Mesothelial cell of epicardium (in vitro differentiated cells): ENCODE data around the gene MPHOSPH10. TPM values are rescaled to one million over a fixed set of nuclear protein-coding genes. Genes with fewer than 3 reads are reported as not detected.

Source experiments
- DNase-seq, 2 experiments: peaks; one replicate each; pipeline ENCODE4 v3.0.0; 2021; ENCODE audit warnings: low spot score in 2 of 2; ENCODE audit not compliant: unreplicated experiment in 2 of 2
- H3K27ac Mint-ChIP-seq: 2 replicates; pipeline ENCODE4 v1.8.0; 2021; ENCODE audit warnings: mixed read lengths
- H3K27me3 Mint-ChIP-seq: 2 replicates; pipeline ENCODE4 v1.8.0; 2021; ENCODE audit warnings: low read depth, mixed read lengths
- H3K36me3 Mint-ChIP-seq: 2 replicates; pipeline ENCODE4 v1.8.0; 2021; ENCODE audit warnings: mixed read lengths
- H3K4me1 Mint-ChIP-seq: 2 replicates; pipeline ENCODE4 v1.8.0; 2021; ENCODE audit warnings: mixed read lengths
- H3K4me3 Mint-ChIP-seq: 2 replicates; pipeline ENCODE4 v1.8.0; 2021; ENCODE audit warnings: mild to moderate bottlenecking, moderate library complexity, mixed read lengths
- H3K9me3 Mint-ChIP-seq: 2 replicates; pipeline ENCODE4 v1.8.0; 2021; ENCODE audit warnings: mixed read lengths
- total RNA-seq: library from RNA; stranded (reverse); gene quantifications from 3 replicates; pipeline ENCODE4 v1.2.1, GENCODE V29; 2021
- TF ChIP-seq, protein P1 (sequence below): fragments of 200-600 bp; sonication (generic); IDR thresholded peaks from one replicate; pipeline ENCODE4 v1.5.0; 2021; ENCODE audit warnings: antibody characterized with exemption; ENCODE audit not compliant: unreplicated experiment

The MPHOSPH10 gene
- total RNA-seq, 1 donor from 2014 or later = 35.1 TPM

DNA sequence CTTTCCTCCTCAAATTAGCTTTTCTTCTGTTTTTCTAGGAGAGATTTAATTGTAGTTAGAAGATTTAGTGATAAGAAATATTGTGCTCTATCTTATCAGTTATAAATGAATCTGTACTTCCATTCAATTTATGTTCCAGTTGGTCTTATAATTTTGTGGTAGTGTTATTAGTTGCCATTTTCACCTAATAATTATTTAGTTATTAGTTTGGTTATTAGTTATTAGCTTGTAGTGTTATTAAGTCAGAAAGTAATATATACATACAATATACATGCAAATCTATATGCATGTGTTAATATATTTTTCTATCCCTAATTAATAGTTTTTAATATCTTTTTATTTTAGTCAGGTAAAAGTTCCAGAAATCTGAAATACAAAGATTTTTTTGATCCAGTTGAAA lies 3.2 kb downstream of the MPHOSPH10 start:
- Mint-ChIP-seq H3K27me3 (no peaks in the 10 kb centered on the region), H3K9me3 (no peaks in the 10 kb centered on the region), H3K27ac (no peak overlapping the region), H3K4me3 (no peak overlapping the region), H3K36me3 (peaks cover 11% of the 10 kb centered on the region), H3K4me1 (no peaks in the 10 kb centered on the region)
- TF ChIP-seq, protein P1, sequence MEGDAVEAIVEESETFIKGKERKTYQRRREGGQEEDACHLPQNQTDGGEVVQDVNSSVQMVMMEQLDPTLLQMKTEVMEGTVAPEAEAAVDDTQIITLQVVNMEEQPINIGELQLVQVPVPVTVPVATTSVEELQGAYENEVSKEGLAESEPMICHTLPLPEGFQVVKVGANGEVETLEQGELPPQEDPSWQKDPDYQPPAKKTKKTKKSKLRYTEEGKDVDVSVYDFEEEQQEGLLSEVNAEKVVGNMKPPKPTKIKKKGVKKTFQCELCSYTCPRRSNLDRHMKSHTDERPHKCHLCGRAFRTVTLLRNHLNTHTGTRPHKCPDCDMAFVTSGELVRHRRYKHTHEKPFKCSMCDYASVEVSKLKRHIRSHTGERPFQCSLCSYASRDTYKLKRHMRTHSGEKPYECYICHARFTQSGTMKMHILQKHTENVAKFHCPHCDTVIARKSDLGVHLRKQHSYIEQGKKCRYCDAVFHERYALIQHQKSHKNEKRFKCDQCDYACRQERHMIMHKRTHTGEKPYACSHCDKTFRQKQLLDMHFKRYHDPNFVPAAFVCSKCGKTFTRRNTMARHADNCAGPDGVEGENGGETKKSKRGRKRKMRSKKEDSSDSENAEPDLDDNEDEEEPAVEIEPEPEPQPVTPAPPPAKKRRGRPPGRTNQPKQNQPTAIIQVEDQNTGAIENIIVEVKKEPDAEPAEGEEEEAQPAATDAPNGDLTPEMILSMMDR = no peak
- no peak for DNase-seq

DNA sequence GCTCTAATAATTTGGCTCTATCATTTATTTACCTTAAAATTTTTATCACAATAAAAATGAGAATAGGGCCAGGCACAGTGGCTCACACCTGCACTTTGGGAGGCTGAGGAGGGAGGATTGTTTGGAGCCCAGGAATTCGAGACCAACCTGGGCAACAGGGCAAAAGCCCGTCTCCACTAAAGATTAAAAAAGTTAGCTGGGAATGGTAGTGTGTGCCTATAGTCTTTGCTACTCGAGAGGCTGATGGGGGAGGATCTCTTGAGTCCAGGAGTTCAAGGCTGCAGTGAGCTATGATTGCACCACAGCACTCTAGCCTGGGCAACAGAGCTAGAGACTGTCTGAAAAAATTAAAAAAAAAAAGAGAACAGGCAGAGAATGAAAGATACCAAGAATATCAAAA lies 5.7 kb downstream of the MPHOSPH10 start:
- Mint-ChIP-seq H3K27me3 (no peaks in the 10 kb centered on the region), H3K27ac (no peak overlapping the region), H3K36me3 (peaks cover 20% of the 10 kb centered on the region), H3K9me3 (no peaks in the 10 kb centered on the region), H3K4me1 (no peaks in the 10 kb centered on the region), H3K4me3 (no peak overlapping the region)
- DNase-seq = no peak
- TF ChIP-seq, protein P1 = no peak

DNA sequence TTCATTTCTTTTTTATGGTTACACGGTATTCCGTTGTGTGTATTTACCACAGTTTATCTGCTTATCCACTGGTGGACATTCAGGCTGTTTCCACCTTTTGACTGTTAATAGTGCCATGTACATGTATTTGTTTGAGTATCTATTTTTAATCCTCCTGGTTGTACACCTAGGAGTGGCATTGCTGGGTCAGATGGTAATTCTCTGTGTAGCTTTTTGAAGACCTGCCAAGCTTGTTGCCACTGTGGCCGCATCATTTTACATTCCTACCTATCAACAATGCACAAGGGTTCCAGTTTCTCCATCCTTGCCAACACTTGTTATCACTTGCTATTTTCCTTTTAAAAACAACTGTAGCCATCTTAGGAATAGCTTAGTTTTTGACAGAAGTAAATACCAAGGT lies 13.3 kb downstream of the MPHOSPH10 start:
- DNase-seq = no peak
- Mint-ChIP-seq H3K27ac (no peak overlapping the region), H3K4me1 (no peaks in the 10 kb centered on the region), H3K36me3 (peaks cover 48% of the 10 kb centered on the region), H3K9me3 (no peaks in the 10 kb centered on the region), H3K27me3 (no peaks in the 10 kb centered on the region), H3K4me3 (no peak overlapping the region)
- TF ChIP-seq, protein P1 = no peak

DNA sequence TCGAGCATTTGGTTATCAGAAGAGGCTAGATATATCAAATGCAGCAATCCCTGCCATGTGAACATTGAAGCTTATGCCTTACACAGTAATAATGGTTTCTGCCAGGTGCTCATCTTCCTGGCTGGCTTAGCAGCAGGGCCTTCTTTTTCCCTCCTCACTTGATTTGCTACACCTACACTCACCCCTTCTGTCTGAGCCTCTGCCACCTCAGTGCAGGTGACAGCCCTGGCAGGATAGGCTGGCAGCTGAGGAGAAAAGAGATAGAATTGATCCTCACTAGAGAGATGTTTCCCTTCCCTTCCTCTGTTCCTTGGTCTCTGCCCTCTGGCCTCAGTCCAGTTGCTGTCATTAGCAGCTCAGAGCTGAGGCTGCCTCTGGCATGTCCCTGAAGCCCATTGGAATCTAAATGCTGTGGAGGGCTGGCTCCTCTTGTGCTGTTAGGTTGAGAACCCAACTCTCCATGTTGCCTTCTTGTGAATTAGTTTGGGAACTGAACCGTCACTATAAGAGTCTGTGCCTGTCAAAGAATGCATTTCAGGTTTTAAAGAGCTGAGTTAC lies 18.2 kb downstream of the MPHOSPH10 start:
- H3K27me3 Mint-ChIP-seq = peaks cover 4% of the 10 kb centered on the region
- H3K9me3 Mint-ChIP-seq = no peaks in the 10 kb centered on the region
- peaks cover 39% of the 10 kb centered on the region for H3K36me3 Mint-ChIP-seq
- TF ChIP-seq, protein P1 = no peak
- no peak overlapping the region for H3K27ac Mint-ChIP-seq
- H3K4me3 Mint-ChIP-seq = no peak overlapping the region
- H3K4me1 Mint-ChIP-seq = no peaks in the 10 kb centered on the region
- no peak for DNase-seq

DNA sequence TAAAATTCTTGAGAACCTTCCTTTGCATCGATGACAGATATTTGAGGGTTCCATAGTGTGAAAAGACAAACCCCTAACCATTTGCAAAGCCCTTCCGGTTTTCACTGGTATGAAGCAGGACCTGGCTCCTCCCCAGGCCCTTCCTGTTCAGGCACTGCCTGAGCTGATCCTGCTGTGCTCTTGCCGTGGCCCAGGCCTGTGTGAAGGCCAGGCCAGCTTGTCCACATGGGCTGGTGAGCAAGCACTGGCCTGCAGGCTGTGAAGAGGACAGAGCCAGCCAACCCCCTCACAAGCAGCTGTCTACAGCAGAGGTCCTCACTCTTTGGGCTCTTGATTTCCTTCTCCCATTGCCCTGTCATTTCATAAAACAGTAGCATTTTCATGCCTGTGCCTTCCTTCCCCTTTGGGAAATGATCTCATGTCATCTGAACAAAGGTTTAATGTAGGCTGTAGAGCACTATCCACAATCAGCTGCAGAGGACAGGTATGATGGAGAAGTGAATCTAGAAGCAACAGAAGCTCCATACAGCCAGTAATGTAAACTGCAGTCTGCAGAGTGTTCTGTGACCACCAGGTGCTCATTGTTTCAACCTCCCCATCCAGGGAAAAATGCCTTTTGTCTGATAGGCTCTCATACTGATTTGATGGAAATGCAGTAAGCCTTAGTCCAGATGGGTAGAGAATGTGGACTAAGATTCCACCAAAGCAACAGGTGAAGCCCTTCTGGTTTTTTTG lies 19.8 kb downstream of the MPHOSPH10 start:
- no peaks in the 10 kb centered on the region for H3K9me3 Mint-ChIP-seq
- no peaks in the 10 kb centered on the region for H3K4me1 Mint-ChIP-seq
- H3K4me3 Mint-ChIP-seq = no peak overlapping the region
- no peak for DNase-seq
- peaks cover 23% of the 10 kb centered on the region for H3K36me3 Mint-ChIP-seq
- peaks cover 16% of the 10 kb centered on the region for H3K27me3 Mint-ChIP-seq
- TF ChIP-seq, protein P1 = no peak
- H3K27ac Mint-ChIP-seq = no peak overlapping the region
